Measurements from ENCODE around the gene KCNQ1. TPM values are rescaled to one million over a fixed set of nuclear protein-coding genes. Genes with fewer than 3 reads are reported as not detected.
"Not testable (repeated sequence)": the region's sequence is repeated elsewhere in the genome, so short reads cannot be mapped to it uniquely, and the experiment has no call there.

KCNQ1 gene
- total RNA-seq, 1 donor from 2014 or later, result 0.16 TPM

GRCh38 chr11:2477254-2477653 lies 32.4 kb downstream of the KCNQ1 start:
- TF ChIP-seq CTCF (IDR thresholded peaks at IDR 0.05), result no peak
- Mint-ChIP-seq H3K27me3 (ENCODE audit: unreplicated experiment) (peaks cover 27% of the 10 kb centered on the region), H3K4me3 (ENCODE audit: unreplicated experiment) (no peak overlapping the region), H3K9me3 (ENCODE audit: unreplicated experiment) (peaks cover 11% of the 10 kb centered on the region), H3K27ac (ENCODE audit: unreplicated experiment) (no peak overlapping the region), H3K36me3 (ENCODE audit: unreplicated experiment) (no peaks in the 10 kb centered on the region), H3K4me1 (ENCODE audit: unreplicated experiment) (no peaks in the 10 kb centered on the region)
- no peak for DNase-seq (ENCODE audit: extremely low spot score, unreplicated experiment)

- DNase-seq (ENCODE audit: extremely low spot score, unreplicated experiment), result no peak
- H3K4me3 Mint-ChIP-seq (ENCODE audit: unreplicated experiment), result no peak overlapping the region
- H3K27me3 Mint-ChIP-seq (ENCODE audit: unreplicated experiment), result peaks cover 32% of the 10 kb centered on the region
- TF ChIP-seq CTCF (IDR thresholded peaks at IDR 0.05), result no peak
- peaks cover 11% of the 10 kb centered on the region for H3K9me3 Mint-ChIP-seq (ENCODE audit: unreplicated experiment)
- H3K36me3 Mint-ChIP-seq (ENCODE audit: unreplicated experiment), result no peaks in the 10 kb centered on the region
- no peak overlapping the region for H3K27ac Mint-ChIP-seq (ENCODE audit: unreplicated experiment)
- H3K4me1 Mint-ChIP-seq (ENCODE audit: unreplicated experiment), result no peaks in the 10 kb centered on the region
Observed at GRCh38 chr11:2477936-2478335, 33.1 kb downstream of the KCNQ1 start.

GRCh38 chr11:2480067-2480873 lies 35.5 kb downstream of the KCNQ1 start:
- DNase-seq (ENCODE audit: extremely low spot score, unreplicated experiment); H3K4me1 Mint-ChIP-seq (ENCODE audit: unreplicated experiment); H3K4me3 Mint-ChIP-seq (ENCODE audit: unreplicated experiment); H3K36me3 Mint-ChIP-seq (ENCODE audit: unreplicated experiment); H3K27ac Mint-ChIP-seq (ENCODE audit: unreplicated experiment): not testable (repeated sequence)
- Mint-ChIP-seq H3K9me3 (ENCODE audit: unreplicated experiment) (peaks cover 11% of the 10 kb centered on the region), H3K27me3 (ENCODE audit: unreplicated experiment) (peaks cover 37% of the 10 kb centered on the region)

- H3K36me3 Mint-ChIP-seq (ENCODE audit: unreplicated experiment), result no peaks in the 10 kb centered on the region
- no peak overlapping the region for H3K27ac Mint-ChIP-seq (ENCODE audit: unreplicated experiment)
- TF ChIP-seq CTCF (IDR thresholded peaks at IDR 0.05), result no peak
- no peak for DNase-seq (ENCODE audit: extremely low spot score, unreplicated experiment)
- H3K9me3 Mint-ChIP-seq (ENCODE audit: unreplicated experiment), result peaks cover 11% of the 10 kb centered on the region
- no peaks in the 10 kb centered on the region for H3K4me1 Mint-ChIP-seq (ENCODE audit: unreplicated experiment)
- peaks cover 35% of the 10 kb centered on the region for H3K27me3 Mint-ChIP-seq (ENCODE audit: unreplicated experiment)
- no peak overlapping the region for H3K4me3 Mint-ChIP-seq (ENCODE audit: unreplicated experiment)
Observed at GRCh38 chr11:2480874-2481220, 36.0 kb downstream of the KCNQ1 start.

- Mint-ChIP-seq H3K36me3 (ENCODE audit: unreplicated experiment) (no peaks in the 10 kb centered on the region), H3K27me3 (ENCODE audit: unreplicated experiment) (peaks cover 37% of the 10 kb centered on the region), H3K4me3 (ENCODE audit: unreplicated experiment) (no peak overlapping the region), H3K4me1 (ENCODE audit: unreplicated experiment) (no peaks in the 10 kb centered on the region), H3K27ac (ENCODE audit: unreplicated experiment) (no peak overlapping the region), H3K9me3 (ENCODE audit: unreplicated experiment) (peaks cover 14% of the 10 kb centered on the region)
- TF ChIP-seq CTCF (IDR thresholded peaks at IDR 0.05), result no peak
- no peak for DNase-seq (ENCODE audit: extremely low spot score, unreplicated experiment)
Observed at GRCh38 chr11:2481253-2481652, 36.4 kb downstream of the KCNQ1 start.

All from osteocyte (in vitro differentiated cells).